ENCODE results near the gene ERI3.
A peak's percentile ranks its signal among the peaks of the same experiment; 100 is the strongest.

The ERI3 gene

DNA sequence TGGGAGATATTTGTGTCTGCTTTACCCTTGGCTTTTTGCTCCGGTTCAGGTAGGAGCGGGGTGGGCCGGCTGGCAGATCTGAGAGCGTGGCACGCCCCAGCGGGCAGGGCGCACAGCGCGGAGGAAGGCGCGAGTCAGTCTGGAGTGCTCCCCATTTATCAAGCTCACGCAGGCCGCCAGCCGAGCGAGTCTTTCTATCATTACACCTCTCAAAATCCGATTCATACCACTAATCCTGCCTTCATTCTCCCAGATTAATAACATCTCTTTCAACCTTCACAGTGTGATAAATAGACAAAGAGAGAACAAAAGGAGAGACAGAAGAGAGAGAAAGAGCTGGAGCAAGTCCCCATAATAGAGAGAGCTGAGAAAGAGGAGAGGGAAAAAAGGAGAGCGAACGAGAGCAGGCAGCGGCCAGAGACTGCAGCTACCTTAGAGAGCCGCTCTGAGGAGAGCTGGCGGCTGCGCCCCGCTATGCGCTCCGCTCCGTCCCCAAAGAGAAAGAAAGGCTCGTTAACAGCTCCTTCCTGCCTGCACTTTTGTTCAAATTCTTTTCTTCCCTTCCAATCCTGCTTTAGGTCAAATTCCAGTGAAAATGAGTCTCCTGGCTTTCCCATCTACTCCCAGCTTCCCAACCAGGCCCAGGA, 93.8 kb downstream of the ERI3 start:
- DNase-seq = no peak

DNA sequence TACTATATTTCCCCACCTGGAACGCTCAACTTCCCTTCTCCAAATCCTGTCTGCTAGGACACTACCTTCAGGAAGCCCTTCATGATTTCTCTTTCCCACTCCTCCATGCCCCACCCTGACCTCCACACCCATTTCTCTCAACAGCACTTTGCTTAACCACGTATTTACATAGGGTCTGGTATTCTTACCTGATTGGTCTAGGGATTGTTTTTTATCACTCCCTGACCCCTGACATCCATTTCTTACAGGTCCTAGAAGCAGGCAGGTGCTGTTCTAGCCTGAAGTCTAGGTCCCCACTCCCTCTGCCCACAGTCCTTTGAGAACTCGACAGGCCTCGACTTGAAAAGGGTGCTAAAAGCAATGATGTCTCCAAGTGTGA, 94.3 kb downstream of the ERI3 start:
- no peak for DNase-seq

GRCh38 chr1:44259090-44259489, 96.0 kb downstream of the ERI3 start:
- DNase-seq = no peak

GRCh38 chr1:44256762-44257554, 98.1 kb downstream of the ERI3 start:
- no peak for DNase-seq

DNA sequence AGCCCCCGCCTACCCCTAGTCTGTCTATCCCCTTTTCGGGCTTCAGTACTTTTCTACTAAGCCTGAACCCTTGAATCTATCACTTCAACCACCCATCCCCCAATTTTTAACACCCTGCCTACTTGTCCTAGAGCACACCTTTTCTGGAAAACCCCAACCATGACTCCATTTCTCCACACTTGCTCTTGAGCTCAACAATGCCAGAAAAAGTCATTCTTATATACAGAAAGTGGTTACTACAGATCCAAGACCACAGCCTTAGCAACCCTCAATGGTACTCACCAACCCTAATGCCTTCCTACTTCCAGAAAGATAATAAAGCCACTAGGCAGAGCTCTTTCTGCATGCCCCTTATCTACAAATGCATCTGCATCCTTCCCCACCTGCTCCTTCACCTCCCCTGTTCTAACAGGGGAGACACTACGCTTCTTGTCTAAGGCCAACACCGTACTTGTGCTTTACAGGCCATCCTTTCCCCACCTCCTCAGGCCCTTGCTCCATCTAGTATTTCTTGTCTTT, 100.6 kb downstream of the ERI3 start:
- DNase-seq = no peak

GRCh38 chr1:44251989-44252671, 102.9 kb downstream of the ERI3 start:
- no peak for DNase-seq

GRCh38 chr1:44251486-44251885, 103.6 kb downstream of the ERI3 start:
- no peak for DNase-seq

DNA sequence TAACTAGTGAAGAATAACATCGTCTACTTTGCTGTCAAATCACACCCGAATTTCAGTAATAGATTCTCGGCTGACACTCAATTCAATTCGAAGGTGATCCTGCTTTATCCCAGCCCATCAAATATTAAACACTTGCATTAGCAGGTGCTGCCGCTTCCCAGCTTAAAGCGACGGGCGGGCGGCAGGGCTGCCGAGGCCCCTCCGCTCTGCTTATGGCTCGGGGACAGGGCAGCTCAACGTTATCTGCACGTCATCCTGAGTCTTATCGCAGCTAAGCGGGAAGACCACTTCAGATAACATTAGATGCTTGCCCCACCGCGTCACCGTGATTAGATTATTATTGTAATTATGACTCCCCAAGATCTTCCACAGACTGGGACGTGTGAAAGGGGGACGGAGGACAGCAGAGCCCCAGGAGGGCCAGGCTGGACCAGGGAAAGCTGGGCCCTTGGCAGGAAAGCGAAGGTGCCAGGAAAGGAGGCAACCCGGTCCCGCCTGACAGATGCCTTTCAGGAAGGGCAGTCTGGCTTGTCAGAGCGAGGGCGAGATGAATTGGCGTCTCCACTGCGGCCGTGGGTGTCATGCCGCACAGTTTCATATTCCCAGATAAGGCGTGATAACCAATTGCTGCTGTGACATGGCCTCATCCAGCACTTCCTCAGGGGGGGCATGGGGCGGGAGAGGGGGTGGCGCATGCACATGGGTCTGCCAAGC, 104.8 kb downstream of the ERI3 start:
- no peak for DNase-seq

DNA sequence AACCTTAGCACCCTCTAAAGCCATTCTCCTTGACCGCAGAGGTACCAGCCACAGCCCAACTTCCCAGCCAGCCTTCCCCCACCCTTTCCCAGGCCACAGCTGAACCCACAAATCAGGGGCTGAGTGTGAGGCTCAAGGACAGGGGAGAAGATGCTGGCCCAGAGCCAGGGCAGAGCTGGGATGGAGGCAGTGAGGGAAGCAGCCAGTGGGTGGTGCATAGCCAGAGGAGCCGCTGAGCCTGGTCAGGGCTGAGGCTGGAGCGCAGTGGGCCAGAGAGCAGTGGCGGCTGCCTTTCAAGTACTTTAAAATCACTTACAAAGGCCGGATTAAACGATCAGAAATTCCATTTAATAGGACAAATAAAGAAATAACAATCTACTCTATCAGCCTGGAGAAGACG, 105.5 kb downstream of the ERI3 start:
- no peak for DNase-seq

- no peak for DNase-seq
These were observed 108.3 kb downstream of the ERI3 start for GRCh38 chr1:44246806-44247205.

DNA sequence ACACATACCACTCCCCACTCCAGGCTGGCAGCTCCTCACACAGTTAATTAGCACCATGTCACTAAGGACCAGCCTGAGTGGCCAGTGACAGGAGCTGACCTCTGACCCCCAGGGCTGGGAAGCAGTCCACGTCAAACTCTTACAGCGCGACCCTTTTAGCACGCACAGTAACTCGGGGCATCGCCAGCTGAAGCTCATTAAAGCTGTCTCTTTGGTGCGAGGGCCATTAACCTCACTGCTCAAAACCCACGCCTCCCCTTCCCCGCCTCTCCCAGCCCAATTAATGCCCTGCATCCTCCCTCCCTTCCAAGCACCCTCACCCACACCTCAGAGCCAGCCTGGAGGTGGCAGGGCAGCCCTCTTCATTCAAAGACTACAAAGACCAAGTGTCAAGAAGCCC, 110.1 kb downstream of the ERI3 start:
- no peak for DNase-seq

DNA sequence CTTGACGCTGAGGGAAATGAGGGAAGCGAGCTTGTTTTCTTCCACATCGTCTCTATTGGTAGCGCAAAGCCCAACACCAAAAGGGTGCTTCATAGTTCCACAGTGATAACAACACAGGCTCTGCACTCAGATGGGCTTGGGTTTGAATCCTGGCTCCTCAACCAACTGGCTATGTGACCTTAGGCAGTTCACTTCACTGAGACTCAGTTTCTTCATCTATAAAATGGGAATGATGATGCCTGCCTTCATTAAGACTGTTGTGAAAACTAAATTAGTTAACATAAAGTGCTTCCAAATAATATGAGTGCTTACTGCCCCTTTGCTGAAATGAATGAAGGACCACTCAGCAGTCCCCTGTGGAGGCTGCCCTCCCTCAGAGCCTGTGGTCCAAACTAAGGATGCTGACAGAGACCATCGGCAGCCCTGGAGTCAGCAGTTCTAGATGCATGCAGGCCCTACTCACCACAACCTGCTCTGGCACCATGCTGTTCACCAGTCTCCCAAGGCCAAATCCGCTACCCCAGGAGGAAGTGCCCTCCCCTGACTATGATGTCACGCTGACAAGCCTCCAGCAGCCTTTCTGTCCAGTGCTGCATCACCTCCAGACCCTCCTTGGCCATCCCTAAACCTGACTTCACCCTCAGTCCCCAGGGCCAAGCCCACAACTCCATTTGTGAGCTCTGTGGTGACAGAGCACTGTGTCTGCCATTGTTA, 111.1 kb downstream of the ERI3 start:
- no peak for DNase-seq

DNA sequence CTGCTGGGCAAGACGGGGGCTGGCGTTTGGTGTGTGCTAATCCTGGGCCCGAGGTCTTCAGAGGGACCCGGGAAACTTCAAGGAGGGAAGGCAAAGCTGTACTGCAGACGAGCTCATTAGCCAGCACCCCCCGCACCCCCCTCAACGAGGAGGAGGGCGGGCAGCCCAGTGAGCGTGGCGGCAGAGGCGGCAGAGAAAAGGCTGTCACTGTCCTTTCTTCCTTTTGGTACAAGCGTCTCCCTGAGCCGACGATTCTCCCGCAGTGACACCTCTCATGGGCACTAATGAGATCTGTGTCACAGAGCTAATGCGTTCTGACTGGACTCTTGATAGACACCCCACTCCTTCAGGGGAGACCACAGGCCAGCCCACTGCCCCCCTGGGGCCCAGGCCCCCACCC, 112.3 kb downstream of the ERI3 start:
- no peak for DNase-seq

- no peak for DNase-seq
These were observed 114.0 kb downstream of the ERI3 start for GRCh38 chr1:44240802-44241671.

DNA sequence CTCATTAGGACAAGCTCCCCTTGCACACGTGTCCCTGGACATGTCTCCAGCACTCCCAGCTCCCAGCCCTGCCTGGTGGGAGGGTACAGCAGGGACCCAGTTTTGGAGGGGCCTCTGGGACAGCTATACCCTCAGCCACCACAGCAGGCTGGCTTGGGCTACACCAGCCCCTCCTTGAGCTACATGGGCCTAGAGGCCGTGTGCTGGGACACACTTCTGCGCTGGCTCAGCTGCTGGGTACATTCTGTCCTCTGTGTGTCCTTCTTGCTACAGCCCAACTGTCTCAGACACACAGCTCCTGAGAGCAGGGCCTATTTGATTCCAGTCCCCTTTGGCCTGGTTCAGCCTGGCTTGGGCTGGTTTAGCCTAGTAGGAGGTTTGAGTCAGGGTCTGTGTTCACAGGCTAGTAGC, 115.1 kb downstream of the ERI3 start:
- DNase-seq = no peak

GRCh38 chr1:44239331-44239960, 115.6 kb downstream of the ERI3 start:
- peak; percentile 18 for DNase-seq

DNA sequence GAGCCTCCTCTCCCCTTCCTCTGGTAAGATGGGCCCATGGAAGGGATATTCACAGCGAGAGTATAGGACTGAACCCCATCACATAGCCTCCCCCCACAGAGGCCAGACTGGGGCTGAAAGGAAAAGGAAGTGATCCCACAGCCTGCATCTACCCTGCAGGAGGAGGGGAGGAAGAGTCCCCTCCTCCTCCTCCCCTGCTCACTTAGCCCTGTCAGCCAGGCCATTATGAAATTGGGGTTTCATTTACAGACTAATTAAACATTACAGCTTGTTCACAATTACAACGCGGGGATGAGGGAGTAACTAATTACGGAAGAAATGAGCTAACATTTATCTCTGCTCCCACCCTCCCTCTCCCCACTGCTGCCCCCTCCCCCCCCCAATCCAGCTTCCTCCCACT, 116.4 kb downstream of the ERI3 start:
- DNase-seq = no peak

DNA sequence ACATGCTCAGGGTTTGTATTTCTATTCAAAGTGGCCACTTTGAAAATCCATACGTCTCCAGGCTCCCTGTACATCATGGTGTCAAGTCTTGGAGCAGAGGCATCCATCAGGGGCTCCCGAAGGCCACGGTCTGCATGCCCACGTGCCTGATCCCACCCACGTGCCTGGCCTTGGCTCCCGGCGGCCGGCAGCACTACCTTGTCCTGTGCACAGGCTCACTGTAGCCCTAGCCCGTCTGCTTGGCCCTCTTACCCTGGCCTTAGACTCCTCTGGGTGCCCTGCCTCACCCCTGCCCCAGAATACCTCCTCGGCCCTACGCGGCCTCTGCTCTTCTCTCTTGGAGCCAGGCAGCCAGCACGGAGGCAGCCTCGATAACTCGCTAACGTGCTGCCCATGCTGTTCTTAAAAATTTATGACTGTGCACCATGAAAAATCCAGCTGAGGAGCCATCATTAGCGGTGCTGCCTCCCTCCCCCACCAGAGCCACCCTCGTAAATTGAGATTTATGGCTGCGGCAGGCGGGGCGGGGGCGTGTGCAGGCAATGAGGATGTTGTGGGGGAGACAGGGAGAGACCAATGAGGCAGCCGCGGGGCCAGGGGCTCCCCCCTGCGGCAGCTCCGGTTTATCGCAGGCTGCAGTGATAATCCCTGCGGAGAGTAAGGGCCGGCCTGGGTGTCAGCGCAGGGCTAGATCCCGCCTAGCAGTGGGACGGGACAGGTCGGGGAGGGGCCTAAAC, 117.2 kb downstream of the ERI3 start:
- DNase-seq = peak; percentile 77

- no peak for DNase-seq
These were observed 118.4 kb downstream of the ERI3 start for GRCh38 chr1:44236490-44237272.

Data from hematopoietic multipotent progenitor cell treated with erythropoietin and hydrocortisone succinate and interleukin-3 and kit ligand, for 8 days (in vitro differentiated cells).